ENCODE data around the gene LRFN5. TPM values are rescaled to one million over a fixed set of nuclear protein-coding genes. Genes with fewer than 3 reads are reported as not detected.

LRFN5 gene
- total RNA-seq, 1 donor from 2014 or later, result 13.3 TPM

- no peaks in the 10 kb centered on the region for H3K4me1 Mint-ChIP-seq (ENCODE audit: unreplicated experiment)
- no peaks in the 10 kb centered on the region for H3K27me3 Mint-ChIP-seq (ENCODE audit: unreplicated experiment)
- no peak for TF ChIP-seq CTCF (IDR thresholded peaks at IDR 0.05; ENCODE audit: unreplicated experiment)
- H3K27ac Mint-ChIP-seq (ENCODE audit: unreplicated experiment), result no peak overlapping the region
- peaks cover 4% of the 10 kb centered on the region for H3K36me3 Mint-ChIP-seq (ENCODE audit: low read depth, unreplicated experiment)
- no peak for DNase-seq (ENCODE audit: low spot score)
- no peaks in the 10 kb centered on the region for H3K9me3 Mint-ChIP-seq (ENCODE audit: unreplicated experiment)
- H3K4me3 Mint-ChIP-seq (ENCODE audit: unreplicated experiment), result no peak overlapping the region
These were observed 267.1 kb downstream of the LRFN5 start for GRCh38 chr14:41873686-41874317.

- DNase-seq (ENCODE audit: low spot score), result no peak
- H3K9me3 Mint-ChIP-seq (ENCODE audit: unreplicated experiment), result no peaks in the 10 kb centered on the region
- TF ChIP-seq CTCF (IDR thresholded peaks at IDR 0.05; ENCODE audit: unreplicated experiment), result no peak
- no peaks in the 10 kb centered on the region for H3K27me3 Mint-ChIP-seq (ENCODE audit: unreplicated experiment)
- H3K36me3 Mint-ChIP-seq (ENCODE audit: low read depth, unreplicated experiment), result no peaks in the 10 kb centered on the region
- no peaks in the 10 kb centered on the region for H3K4me1 Mint-ChIP-seq (ENCODE audit: unreplicated experiment)
- H3K27ac Mint-ChIP-seq (ENCODE audit: unreplicated experiment), result no peak overlapping the region
- no peak overlapping the region for H3K4me3 Mint-ChIP-seq (ENCODE audit: unreplicated experiment)
These were observed 268.4 kb downstream of the LRFN5 start for GRCh38 chr14:41875116-41875515.

- no peak overlapping the region for H3K27ac Mint-ChIP-seq (ENCODE audit: unreplicated experiment)
- no peak overlapping the region for H3K4me3 Mint-ChIP-seq (ENCODE audit: unreplicated experiment)
- no peaks in the 10 kb centered on the region for H3K9me3 Mint-ChIP-seq (ENCODE audit: unreplicated experiment)
- no peak for DNase-seq (ENCODE audit: low spot score)
- H3K4me1 Mint-ChIP-seq (ENCODE audit: unreplicated experiment), result no peaks in the 10 kb centered on the region
- no peaks in the 10 kb centered on the region for H3K36me3 Mint-ChIP-seq (ENCODE audit: low read depth, unreplicated experiment)
- TF ChIP-seq CTCF (IDR thresholded peaks at IDR 0.05; ENCODE audit: unreplicated experiment), result no peak
- peaks cover 2% of the 10 kb centered on the region for H3K27me3 Mint-ChIP-seq (ENCODE audit: unreplicated experiment)
These were observed 271.6 kb downstream of the LRFN5 start for GRCh38 chr14:41878321-41878720.

- no peak overlapping the region for H3K4me3 Mint-ChIP-seq (ENCODE audit: unreplicated experiment)
- H3K9me3 Mint-ChIP-seq (ENCODE audit: unreplicated experiment), result no peaks in the 10 kb centered on the region
- TF ChIP-seq CTCF (IDR thresholded peaks at IDR 0.05; ENCODE audit: unreplicated experiment), result no peak
- no peak for DNase-seq (ENCODE audit: low spot score)
- H3K4me1 Mint-ChIP-seq (ENCODE audit: unreplicated experiment), result no peaks in the 10 kb centered on the region
- no peaks in the 10 kb centered on the region for H3K27me3 Mint-ChIP-seq (ENCODE audit: unreplicated experiment)
- no peaks in the 10 kb centered on the region for H3K36me3 Mint-ChIP-seq (ENCODE audit: low read depth, unreplicated experiment)
- H3K27ac Mint-ChIP-seq (ENCODE audit: unreplicated experiment), result no peak overlapping the region
These were observed 284.9 kb downstream of the LRFN5 start for GRCh38 chr14:41891624-41892023.

- H3K27ac Mint-ChIP-seq (ENCODE audit: unreplicated experiment), result no peak overlapping the region
- no peaks in the 10 kb centered on the region for H3K36me3 Mint-ChIP-seq (ENCODE audit: low read depth, unreplicated experiment)
- H3K27me3 Mint-ChIP-seq (ENCODE audit: unreplicated experiment), result no peaks in the 10 kb centered on the region
- no peak overlapping the region for H3K4me3 Mint-ChIP-seq (ENCODE audit: unreplicated experiment)
- no peaks in the 10 kb centered on the region for H3K4me1 Mint-ChIP-seq (ENCODE audit: unreplicated experiment)
- H3K9me3 Mint-ChIP-seq (ENCODE audit: unreplicated experiment), result no peaks in the 10 kb centered on the region
- no peak for DNase-seq (ENCODE audit: low spot score)
- no peak for TF ChIP-seq CTCF (IDR thresholded peaks at IDR 0.05; ENCODE audit: unreplicated experiment)
These were observed 292.7 kb downstream of the LRFN5 start for GRCh38 chr14:41899416-41899815.
